Measurements from ENCODE around the gene ANK3. TPM values are rescaled to one million over a fixed set of nuclear protein-coding genes. Genes with fewer than 3 reads are reported as not detected.

Gene ANK3
- total RNA-seq, 1 donor from 2014 or later: 35.1 TPM

DNA sequence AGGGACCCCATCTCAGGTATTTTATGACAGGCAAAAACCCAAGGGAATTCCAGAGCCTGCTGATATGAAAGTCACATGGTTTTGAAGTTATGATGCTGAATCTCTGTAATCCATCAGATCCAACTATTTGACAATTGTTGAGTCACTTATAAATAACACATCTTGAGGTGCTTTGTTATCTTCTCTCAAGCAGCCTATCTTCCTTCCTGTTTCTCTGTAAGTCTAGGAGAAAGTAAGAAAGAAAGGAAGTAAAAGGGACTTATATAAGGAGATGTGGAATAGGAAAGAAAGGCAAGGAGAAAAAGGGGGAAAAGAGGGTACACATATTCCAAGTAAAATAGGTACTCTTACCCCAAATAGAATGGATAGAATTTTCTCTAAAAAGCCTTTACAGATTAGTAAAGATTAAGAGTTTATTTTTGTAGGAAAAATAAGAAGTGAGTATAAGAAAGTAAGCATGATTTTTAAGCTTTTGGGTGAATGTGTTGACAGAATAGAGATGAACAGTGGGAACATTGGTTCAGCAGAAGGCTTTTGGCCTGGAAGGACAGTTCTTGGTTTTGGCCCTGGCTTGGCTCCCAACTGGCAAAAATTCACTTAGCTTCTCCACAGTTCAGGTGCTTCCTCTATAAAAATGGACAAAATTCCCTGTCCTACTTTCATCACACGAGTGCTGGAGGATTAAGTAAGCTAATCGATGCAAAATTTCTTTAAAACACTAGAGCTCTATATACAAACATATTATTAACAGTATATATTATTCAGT, 39.6 kb upstream of the ANK3 start:
- Mint-ChIP-seq H3K27ac (ENCODE audit: unreplicated experiment) (peak overlapping the region; percentile 91), H3K9me3 (ENCODE audit: low read depth) (peaks cover 9% of the 10 kb centered on the region), H3K36me3 (ENCODE audit: low read depth) (peaks cover 2% of the 10 kb centered on the region), H3K4me3 (ENCODE audit: unreplicated experiment) (no peak overlapping the region), H3K27me3 (ENCODE audit: low read depth) (no peaks in the 10 kb centered on the region), H3K4me1 (ENCODE audit: low read depth) (peaks cover 93% of the 10 kb centered on the region)
- TF ChIP-seq, protein P1, sequence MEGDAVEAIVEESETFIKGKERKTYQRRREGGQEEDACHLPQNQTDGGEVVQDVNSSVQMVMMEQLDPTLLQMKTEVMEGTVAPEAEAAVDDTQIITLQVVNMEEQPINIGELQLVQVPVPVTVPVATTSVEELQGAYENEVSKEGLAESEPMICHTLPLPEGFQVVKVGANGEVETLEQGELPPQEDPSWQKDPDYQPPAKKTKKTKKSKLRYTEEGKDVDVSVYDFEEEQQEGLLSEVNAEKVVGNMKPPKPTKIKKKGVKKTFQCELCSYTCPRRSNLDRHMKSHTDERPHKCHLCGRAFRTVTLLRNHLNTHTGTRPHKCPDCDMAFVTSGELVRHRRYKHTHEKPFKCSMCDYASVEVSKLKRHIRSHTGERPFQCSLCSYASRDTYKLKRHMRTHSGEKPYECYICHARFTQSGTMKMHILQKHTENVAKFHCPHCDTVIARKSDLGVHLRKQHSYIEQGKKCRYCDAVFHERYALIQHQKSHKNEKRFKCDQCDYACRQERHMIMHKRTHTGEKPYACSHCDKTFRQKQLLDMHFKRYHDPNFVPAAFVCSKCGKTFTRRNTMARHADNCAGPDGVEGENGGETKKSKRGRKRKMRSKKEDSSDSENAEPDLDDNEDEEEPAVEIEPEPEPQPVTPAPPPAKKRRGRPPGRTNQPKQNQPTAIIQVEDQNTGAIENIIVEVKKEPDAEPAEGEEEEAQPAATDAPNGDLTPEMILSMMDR (IDR thresholded peaks at IDR 0.05): no peak
- no peak for DNase-seq (ENCODE audit: low spot score)

DNA sequence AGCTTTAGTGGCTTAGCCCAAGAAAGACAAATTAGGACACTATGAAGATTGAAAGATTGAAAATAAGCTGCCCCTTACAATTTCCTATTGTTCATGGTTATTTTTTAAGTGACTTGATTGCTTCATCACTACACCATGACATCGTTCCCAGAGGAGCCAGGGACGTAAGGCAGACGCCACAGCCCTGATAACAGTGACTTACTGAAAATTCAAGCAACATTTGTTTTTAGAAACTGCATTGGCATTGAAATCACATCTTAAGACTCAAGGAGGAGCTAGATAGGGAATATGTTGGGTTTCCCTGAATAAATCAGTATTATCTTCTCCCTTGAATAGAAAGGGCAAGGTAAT, 38.7 kb upstream of the ANK3 start:
- peaks cover 97% of the 10 kb centered on the region for H3K4me1 Mint-ChIP-seq (ENCODE audit: low read depth)
- TF ChIP-seq, protein P1 (IDR thresholded peaks at IDR 0.05): no peak
- no peaks in the 10 kb centered on the region for H3K27me3 Mint-ChIP-seq (ENCODE audit: low read depth)
- peaks cover 9% of the 10 kb centered on the region for H3K9me3 Mint-ChIP-seq (ENCODE audit: low read depth)
- DNase-seq (ENCODE audit: low spot score): no peak
- no peak overlapping the region for H3K4me3 Mint-ChIP-seq (ENCODE audit: unreplicated experiment)
- H3K36me3 Mint-ChIP-seq (ENCODE audit: low read depth): peaks cover 2% of the 10 kb centered on the region
- H3K27ac Mint-ChIP-seq (ENCODE audit: unreplicated experiment): peak overlapping the region; percentile 91

DNA sequence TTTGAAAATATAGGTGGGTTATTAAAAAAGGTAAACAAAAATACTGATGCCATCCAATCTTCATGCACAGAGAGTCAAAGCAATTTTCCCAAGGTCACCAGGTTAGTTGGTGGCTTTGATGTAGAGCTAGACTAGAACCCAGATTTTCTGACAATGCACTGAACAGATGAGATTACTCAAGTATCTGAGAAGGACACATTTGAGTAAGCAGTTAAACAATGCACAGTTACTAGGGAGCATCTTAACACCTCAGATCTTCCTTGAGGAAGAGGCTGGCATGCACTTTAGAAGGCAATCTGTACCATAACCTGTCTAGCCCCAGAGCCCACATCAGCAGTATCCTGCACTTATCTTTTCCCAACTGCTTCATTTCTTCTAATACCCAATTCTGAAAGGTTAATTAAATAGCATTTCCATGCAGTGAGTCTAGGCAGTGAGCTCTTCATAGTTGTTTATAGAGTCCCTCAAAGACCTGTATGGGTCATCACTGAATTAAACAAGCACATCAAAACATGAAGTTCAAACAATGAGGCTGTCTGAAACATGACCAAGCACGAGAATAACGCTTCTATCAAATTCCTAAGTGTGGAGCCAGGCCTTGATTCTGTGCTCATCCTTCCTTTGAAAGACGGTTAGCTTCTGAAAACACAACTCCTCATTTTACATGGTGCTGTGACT, 38.2 kb upstream of the ANK3 start:
- peaks cover 9% of the 10 kb centered on the region for H3K9me3 Mint-ChIP-seq (ENCODE audit: low read depth)
- DNase-seq (ENCODE audit: low spot score): no peak
- peaks cover 93% of the 10 kb centered on the region for H3K4me1 Mint-ChIP-seq (ENCODE audit: low read depth)
- peaks cover 2% of the 10 kb centered on the region for H3K36me3 Mint-ChIP-seq (ENCODE audit: low read depth)
- no peak overlapping the region for H3K4me3 Mint-ChIP-seq (ENCODE audit: unreplicated experiment)
- H3K27me3 Mint-ChIP-seq (ENCODE audit: low read depth): no peaks in the 10 kb centered on the region
- peak overlapping the region; percentile 91 for H3K27ac Mint-ChIP-seq (ENCODE audit: unreplicated experiment)
- TF ChIP-seq, protein P1 (IDR thresholded peaks at IDR 0.05): no peak

DNA sequence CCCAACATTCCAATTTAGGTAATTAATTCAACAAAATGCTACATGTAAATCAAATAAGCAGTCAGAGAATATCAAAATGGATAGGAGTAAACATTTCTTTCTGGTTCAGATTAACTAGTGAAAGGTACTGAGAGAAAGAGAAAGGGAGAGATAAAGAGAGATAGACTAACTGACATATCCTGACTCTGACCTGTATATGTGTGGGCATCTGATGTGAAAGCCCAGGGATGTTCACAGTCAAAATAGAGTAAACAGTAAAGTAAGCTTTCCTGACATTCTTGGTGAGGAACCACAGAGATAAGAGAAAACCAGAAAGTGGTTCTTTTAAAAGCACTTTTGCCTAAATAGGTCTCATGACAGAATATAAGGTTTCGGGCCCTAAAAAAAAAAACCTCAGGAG, 37.5 kb upstream of the ANK3 start:
- H3K4me1 Mint-ChIP-seq (ENCODE audit: low read depth): peaks cover 86% of the 10 kb centered on the region
- no peaks in the 10 kb centered on the region for H3K27me3 Mint-ChIP-seq (ENCODE audit: low read depth)
- DNase-seq (ENCODE audit: low spot score): no peak
- H3K4me3 Mint-ChIP-seq (ENCODE audit: unreplicated experiment): no peak overlapping the region
- peaks cover 2% of the 10 kb centered on the region for H3K36me3 Mint-ChIP-seq (ENCODE audit: low read depth)
- peak overlapping the region; percentile 91 for H3K27ac Mint-ChIP-seq (ENCODE audit: unreplicated experiment)
- peaks cover 8% of the 10 kb centered on the region for H3K9me3 Mint-ChIP-seq (ENCODE audit: low read depth)
- TF ChIP-seq, protein P1 (IDR thresholded peaks at IDR 0.05): no peak

DNA sequence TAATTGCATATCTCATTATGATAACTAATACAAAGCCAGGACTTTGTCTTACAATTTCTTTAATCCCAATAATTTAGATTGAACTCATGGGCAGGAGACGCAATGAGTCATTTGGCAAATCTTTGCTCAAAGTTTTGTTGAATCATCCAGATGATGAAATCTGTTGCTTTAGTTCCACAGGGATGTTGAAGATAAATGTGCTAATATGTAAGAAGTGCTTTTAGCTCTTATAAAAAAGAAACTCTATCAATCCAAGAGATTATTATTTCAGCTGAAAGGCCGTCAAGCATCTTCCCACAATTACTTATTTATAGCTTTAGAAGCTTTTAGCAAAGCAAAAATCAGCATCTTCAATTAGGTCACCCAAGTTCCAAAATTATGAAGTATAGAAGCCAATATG, 36.8 kb upstream of the ANK3 start:
- TF ChIP-seq, protein P1 (IDR thresholded peaks at IDR 0.05): no peak
- Mint-ChIP-seq H3K27ac (ENCODE audit: unreplicated experiment) (peak overlapping the region; percentile 91), H3K9me3 (ENCODE audit: low read depth) (peaks cover 7% of the 10 kb centered on the region), H3K4me1 (ENCODE audit: low read depth) (peaks cover 81% of the 10 kb centered on the region), H3K27me3 (ENCODE audit: low read depth) (no peaks in the 10 kb centered on the region), H3K4me3 (ENCODE audit: unreplicated experiment) (no peak overlapping the region), H3K36me3 (ENCODE audit: low read depth) (peaks cover 2% of the 10 kb centered on the region)
- no peak for DNase-seq (ENCODE audit: low spot score)
